Immature natural killer cell (primary cell): ENCODE results near the gene TMEM217. TPM values are rescaled to one million over a fixed set of nuclear protein-coding genes. Genes with fewer than 3 reads are reported as not detected.

Experiments
- DNase-seq, 3 donors: peaks; one replicate each; pipeline ENCODE4 v3.0.0; 2022; ENCODE audit warnings: mixed read lengths in 1 of 3
- H3K27ac Mint-ChIP-seq, 6 donors: one replicate each; pipeline ENCODE4 v1.8.0; 2020; ENCODE audit warnings: mixed read lengths in 6 of 6, mild to moderate bottlenecking in 5 of 6, inconsistent platforms in 4 of 6, moderate library complexity in 3 of 6
- H3K27me3 Mint-ChIP-seq, 3 donors: one replicate each; pipeline ENCODE4 v1.8.0; 2020 to 2021; ENCODE audit warnings: low read depth in 3 of 3, mild to moderate bottlenecking in 3 of 3, mixed read lengths in 3 of 3, moderate library complexity in 3 of 3, inconsistent platforms in 1 of 3
- H3K36me3 Mint-ChIP-seq, 3 donors: one replicate each; pipeline ENCODE4 v1.8.0; 2020; ENCODE audit warnings: mixed read lengths in 3 of 3, inconsistent platforms in 2 of 3, mild to moderate bottlenecking in 2 of 3
- H3K4me1 Mint-ChIP-seq, 2 donors: one replicate each; pipeline ENCODE4 v1.8.0; 2020; ENCODE audit warnings: inconsistent platforms in 2 of 2, mild to moderate bottlenecking in 2 of 2, mixed read lengths in 2 of 2, moderate library complexity in 1 of 2
- H3K4me3 Mint-ChIP-seq, 5 donors: one replicate each; pipeline ENCODE4 v1.8.0; 2020; ENCODE audit warnings: mild to moderate bottlenecking in 5 of 5, mixed read lengths in 5 of 5, inconsistent platforms in 3 of 5, moderate library complexity in 3 of 5
- H3K9me3 Mint-ChIP-seq, 6 donors: one replicate each; pipeline ENCODE4 v1.8.0; 2020; ENCODE audit warnings: mild to moderate bottlenecking in 6 of 6, mixed read lengths in 6 of 6, inconsistent platforms in 4 of 6, moderate library complexity in 3 of 6
- polyA plus RNA-seq, 3 donors: library from polyadenylated mRNA; unstranded; fragments of 300-500 nt; fragmentation: Illumina TruSeq; gene quantifications; one replicate each; pipeline ENCODE4 v1.2.3, GENCODE V29; 2021

The TMEM217 gene
- polyA plus RNA-seq, 3 donors from 2014 or later, result 0.23 to 0.32 TPM; not detected in 1

DNA sequence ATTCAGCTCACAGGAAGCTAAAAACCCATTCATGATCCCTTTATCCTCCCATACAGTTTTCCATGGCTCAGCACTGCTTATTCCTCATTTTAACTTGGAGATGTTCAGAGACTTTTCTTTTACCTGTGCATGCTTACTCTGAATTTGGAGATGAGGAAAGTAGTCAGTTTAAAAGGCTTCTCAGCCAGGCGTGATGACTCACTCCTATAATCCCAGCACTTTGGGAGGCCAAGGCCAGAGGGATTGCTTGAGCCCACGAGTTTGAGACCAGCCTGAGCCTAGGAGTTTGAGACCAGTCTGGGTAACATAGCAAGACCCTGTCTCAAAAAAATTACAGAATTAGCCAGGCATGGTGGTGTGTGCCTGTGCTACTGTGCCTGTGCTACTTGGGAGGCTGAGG is 30.3 kb upstream of the TMEM217 start:
- Mint-ChIP-seq H3K4me1 (peaks cover 12 to 22% of the 10 kb centered on the region in 2 donors), H3K36me3 (peaks cover 25 to 52% (median 25%) of the 10 kb centered on the region in 3 donors), H3K27me3 (no peaks in the 10 kb centered on the region), H3K27ac (no peak overlapping the region), H3K9me3 (no peaks in the 10 kb centered on the region), H3K4me3 (no peak overlapping the region)
- DNase-seq, result no peak

DNA sequence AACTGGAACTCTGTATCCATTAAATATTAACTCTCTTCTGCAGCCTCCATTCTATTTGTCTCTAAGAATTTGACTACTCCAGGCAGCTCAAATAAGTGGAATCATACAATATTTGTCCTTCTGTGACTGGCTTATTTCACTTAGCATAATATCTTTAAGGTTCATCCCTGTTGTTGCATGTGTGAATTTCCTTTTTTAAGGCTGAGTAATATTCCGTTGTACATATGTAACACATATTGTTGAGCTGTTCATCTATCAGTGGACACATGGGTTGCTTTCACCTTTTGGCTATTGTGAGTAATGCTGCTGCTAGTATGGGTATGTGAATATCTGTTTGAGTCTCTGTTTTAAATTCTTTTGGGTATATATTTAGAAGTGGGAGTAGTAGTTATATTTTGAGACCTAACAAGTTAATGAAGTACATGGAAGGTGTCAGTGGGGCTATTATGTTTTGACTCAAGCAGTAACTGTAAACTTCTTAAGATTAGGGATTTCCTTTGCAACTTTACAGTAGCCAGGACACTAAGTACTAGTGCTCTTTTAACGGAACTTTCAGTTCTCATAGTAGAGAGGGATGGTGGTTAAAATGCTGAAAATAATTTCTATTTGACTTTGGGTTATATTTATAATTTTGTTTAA is 29.7 kb upstream of the TMEM217 start:
- Mint-ChIP-seq H3K36me3 (peaks cover 24 to 55% (median 30%) of the 10 kb centered on the region in 3 donors), H3K27me3 (no peaks in the 10 kb centered on the region), H3K9me3 (no peaks in the 10 kb centered on the region), H3K4me1 (peaks cover 12 to 22% of the 10 kb centered on the region in 2 donors), H3K4me3 (no peak overlapping the region), H3K27ac (no peak overlapping the region)
- DNase-seq, result no peak

DNA sequence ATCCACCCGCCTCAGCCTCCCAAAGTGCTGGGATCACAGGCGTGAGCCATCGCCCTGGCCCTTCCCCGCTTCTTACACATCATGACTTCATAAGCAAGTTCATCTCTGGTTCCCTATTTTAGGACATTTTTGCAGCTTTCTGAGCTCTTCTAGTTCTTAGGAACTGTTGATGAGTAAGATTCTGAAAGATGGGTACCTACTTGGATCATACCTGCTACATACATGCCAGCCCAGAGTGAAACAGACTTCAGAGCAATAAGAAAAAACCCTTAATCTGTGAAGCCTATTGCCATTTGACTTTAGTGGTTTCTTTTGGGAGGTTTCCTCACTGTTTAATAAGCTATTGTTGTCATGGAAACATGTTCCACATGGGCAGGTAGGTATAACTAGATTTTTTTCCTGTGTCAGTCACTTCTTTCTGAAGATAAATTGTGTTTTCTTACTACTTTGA is 27.9 kb upstream of the TMEM217 start:
- DNase-seq, result no peak
- Mint-ChIP-seq H3K27me3 (no peaks in the 10 kb centered on the region), H3K27ac (no peak overlapping the region), H3K36me3 (peaks cover 20 to 45% (median 28%) of the 10 kb centered on the region in 3 donors), H3K9me3 (no peaks in the 10 kb centered on the region), H3K4me1 (peaks cover 12 to 15% of the 10 kb centered on the region in 2 donors), H3K4me3 (no peak overlapping the region)

GRCh38 chr6:37284781-37285180 is 26.8 kb upstream of the TMEM217 start:
- Mint-ChIP-seq H3K36me3 (peaks cover 22 to 44% (median 28%) of the 10 kb centered on the region in 3 donors), H3K4me3 (no peak overlapping the region), H3K27me3 (no peaks in the 10 kb centered on the region), H3K9me3 (no peaks in the 10 kb centered on the region), H3K4me1 (peaks cover 8 to 12% of the 10 kb centered on the region in 2 donors), H3K27ac (no peak overlapping the region)
- DNase-seq, result no peak

- H3K27ac Mint-ChIP-seq, result no peak overlapping the region
These were observed 25.8 kb upstream of the TMEM217 start for GRCh38 chr6:37283671-37284151.

GRCh38 chr6:37283268-37283667 is 25.3 kb upstream of the TMEM217 start:
- Mint-ChIP-seq H3K36me3 (peaks cover 21 to 47% (median 28%) of the 10 kb centered on the region in 3 donors), H3K4me1 (peaks cover 6 to 18% of the 10 kb centered on the region in 2 donors), H3K27ac (no peak overlapping the region), H3K4me3 (no peak overlapping the region), H3K27me3 (no peaks in the 10 kb centered on the region), H3K9me3 (no peaks in the 10 kb centered on the region)
- DNase-seq, result no peak

More at GRCh38 chr6:37283671-37284151, 25.8 kb upstream of the TMEM217 start:
- Mint-ChIP-seq H3K9me3 (no peaks in the 10 kb centered on the region), H3K36me3 (peaks cover 21 to 47% (median 28%) of the 10 kb centered on the region in 3 donors), H3K27me3 (no peaks in the 10 kb centered on the region), H3K4me1 (peaks cover 4 to 13% of the 10 kb centered on the region in 2 donors), H3K4me3 (no peak overlapping the region)
- DNase-seq, result no peak

DNA sequence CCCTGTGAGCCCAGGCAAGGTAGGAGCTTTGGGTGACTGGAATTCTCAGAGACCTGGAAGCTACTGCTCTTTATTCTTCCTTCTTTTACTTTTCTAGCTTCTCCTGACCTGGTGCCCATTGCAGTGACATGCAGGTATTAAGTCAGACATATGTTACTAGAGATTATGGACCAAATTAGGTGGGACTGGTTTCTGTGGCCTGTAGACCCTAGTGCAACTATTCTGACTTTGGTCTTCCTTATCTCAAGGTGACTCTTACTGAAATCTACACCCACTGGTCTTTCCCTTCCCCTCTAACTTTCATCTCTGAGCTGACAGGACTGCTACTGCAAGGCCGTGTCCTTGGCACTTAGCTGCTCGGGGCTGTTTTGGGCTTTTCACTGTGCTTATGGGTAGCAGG is 24.4 kb upstream of the TMEM217 start:
- Mint-ChIP-seq H3K4me1 (peaks cover 10 to 24% of the 10 kb centered on the region in 2 donors), H3K27ac (peak overlapping the region in 1 of 6 donors; percentile 49), H3K27me3 (no peaks in the 10 kb centered on the region), H3K4me3 (no peak overlapping the region), H3K36me3 (peaks cover 17 to 41% (median 22%) of the 10 kb centered on the region in 3 donors), H3K9me3 (no peaks in the 10 kb centered on the region)
- no peak for DNase-seq

DNA sequence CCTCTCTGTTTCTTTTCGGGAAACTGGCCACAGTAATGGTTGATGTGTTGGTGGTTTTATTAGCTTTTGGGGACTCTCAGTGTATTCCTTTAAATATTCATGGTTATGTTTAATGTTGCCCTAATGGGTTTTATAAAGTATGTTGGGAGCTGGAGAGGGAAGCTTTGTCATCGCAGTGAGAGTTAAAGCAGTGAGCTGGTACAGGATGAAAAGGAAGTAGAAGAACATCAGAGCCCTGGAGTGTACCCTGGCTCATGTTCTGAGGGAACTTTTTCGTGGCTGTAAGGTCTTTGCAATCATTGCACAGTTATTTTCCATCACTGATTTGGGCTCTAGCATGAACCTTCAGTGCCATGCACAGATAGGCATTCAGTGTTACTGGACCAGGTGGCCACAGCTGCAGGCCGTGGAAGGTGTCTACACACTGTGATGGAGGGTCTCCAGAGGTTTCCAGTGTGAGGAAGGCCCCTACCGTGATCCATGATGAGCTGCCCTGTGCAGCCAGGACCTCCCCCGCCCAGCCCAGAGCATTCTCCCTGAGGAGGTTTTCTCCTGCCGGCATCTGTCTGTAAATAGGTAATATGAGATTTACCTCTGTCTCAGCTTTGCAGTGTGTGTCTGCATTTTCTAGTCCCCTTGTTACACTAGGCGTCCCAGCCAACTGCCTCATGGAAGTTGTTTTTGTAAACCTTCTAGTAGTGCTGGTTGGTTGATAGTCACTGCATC is 22.4 kb upstream of the TMEM217 start:
- Mint-ChIP-seq H3K4me1 (peaks cover 18 to 40% of the 10 kb centered on the region in 2 donors), H3K27me3 (peaks cover 0 to 1% (median 0%) of the 10 kb centered on the region in 3 donors), H3K4me3 (no peak overlapping the region), H3K9me3 (no peaks in the 10 kb centered on the region), H3K36me3 (peaks cover 13 to 33% (median 13%) of the 10 kb centered on the region in 3 donors), H3K27ac (no peak overlapping the region)
- DNase-seq, result no peak

GRCh38 chr6:37279366-37280134 is 21.6 kb upstream of the TMEM217 start:
- H3K27me3 Mint-ChIP-seq, result peaks cover 0 to 1% (median 0%) of the 10 kb centered on the region in 3 donors
- H3K4me3 Mint-ChIP-seq, result no peak overlapping the region
- peaks cover 9 to 31% (median 13%) of the 10 kb centered on the region in 3 donors for H3K36me3 Mint-ChIP-seq
- no peaks in the 10 kb centered on the region for H3K9me3 Mint-ChIP-seq
- no peak for DNase-seq
- peaks cover 18 to 46% of the 10 kb centered on the region in 2 donors for H3K4me1 Mint-ChIP-seq
- H3K27ac Mint-ChIP-seq, result no peak overlapping the region

- no peaks in the 10 kb centered on the region for H3K9me3 Mint-ChIP-seq
- H3K4me3 Mint-ChIP-seq, result no peak overlapping the region
- no peak for DNase-seq
- peaks cover 0 to 1% (median 0%) of the 10 kb centered on the region in 3 donors for H3K27me3 Mint-ChIP-seq
- H3K36me3 Mint-ChIP-seq, result peaks cover 0 to 10% (median 4%) of the 10 kb centered on the region in 3 donors
- peak overlapping the region in 1 of 6 donors; percentile 68 for H3K27ac Mint-ChIP-seq
- H3K4me1 Mint-ChIP-seq, result peaks cover 36 to 68% of the 10 kb centered on the region in 2 donors
These were observed 19.1 kb upstream of the TMEM217 start for GRCh38 chr6:37277001-37277409.

- DNase-seq, result no peak
- peaks cover 36 to 68% of the 10 kb centered on the region in 2 donors for H3K4me1 Mint-ChIP-seq
- H3K4me3 Mint-ChIP-seq, result no peak overlapping the region
- H3K9me3 Mint-ChIP-seq, result no peaks in the 10 kb centered on the region
- H3K27me3 Mint-ChIP-seq, result peaks cover 0 to 1% (median 0%) of the 10 kb centered on the region in 3 donors
- peaks cover 0 to 13% (median 4%) of the 10 kb centered on the region in 3 donors for H3K36me3 Mint-ChIP-seq
- no peak overlapping the region for H3K27ac Mint-ChIP-seq
These were observed 17.4 kb upstream of the TMEM217 start for GRCh38 chr6:37275350-37275749.

DNA sequence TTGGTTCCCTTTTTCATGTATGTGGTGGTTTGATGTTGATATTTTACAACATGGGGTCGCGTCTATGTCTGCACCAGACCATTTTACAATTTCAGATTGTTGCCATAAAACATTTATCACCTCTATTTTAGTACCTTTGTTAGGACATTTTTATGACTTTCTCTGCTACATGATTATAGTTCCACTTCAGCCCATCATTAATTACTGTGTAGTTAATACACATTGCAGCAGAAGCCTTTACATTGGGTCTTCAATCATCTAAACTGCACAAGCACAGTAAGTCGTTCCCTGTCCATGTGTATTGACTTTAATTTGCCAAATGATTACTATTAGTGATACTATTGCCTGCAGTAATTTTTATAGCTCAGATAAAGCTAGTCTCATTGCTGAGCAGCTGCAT is 15.7 kb upstream of the TMEM217 start:
- Mint-ChIP-seq H3K27ac (no peak overlapping the region), H3K4me1 (peaks cover 32 to 55% of the 10 kb centered on the region in 2 donors)

DNA sequence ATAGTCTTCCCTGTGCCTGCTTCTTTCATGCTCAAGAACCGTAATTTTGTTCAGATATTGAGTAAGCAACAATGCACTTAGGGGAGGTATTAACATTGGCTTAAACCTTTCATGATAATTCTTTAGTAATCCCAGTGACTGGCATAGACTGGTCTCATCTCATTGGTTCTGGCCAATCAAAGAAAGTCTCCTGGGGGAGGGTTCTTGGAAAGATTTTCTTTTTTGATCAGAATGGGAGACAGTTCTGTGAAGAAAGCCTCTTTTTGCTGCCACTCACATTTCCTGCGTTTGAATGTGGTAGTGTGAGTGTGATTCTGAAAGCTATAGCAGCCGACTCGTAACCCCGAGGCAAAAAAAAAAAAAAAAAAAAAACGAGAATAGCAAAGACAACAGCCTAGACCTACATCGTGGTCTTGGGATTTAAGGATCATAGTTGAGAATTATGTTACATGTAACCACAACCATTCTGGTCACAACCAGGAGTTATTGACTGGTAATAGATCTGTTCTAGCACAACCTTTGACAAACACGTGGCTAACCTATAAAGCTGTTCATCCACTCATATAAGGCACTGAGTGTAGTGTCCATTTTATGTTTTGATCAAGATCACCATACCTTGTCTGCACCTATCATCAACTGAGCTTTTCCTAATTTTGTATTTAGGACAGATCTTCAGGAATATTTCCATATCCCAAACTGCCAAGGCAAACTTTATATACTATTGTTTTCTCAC is 15.1 kb upstream of the TMEM217 start:
- DNase-seq, result no peak
- H3K27me3 Mint-ChIP-seq, result peaks cover 0 to 3% (median 0%) of the 10 kb centered on the region in 3 donors
- H3K27ac Mint-ChIP-seq, result peak overlapping the region in 3 of 6 donors; percentile 46 to 54 (median 51)
- H3K9me3 Mint-ChIP-seq, result no peaks in the 10 kb centered on the region
- peak overlapping the region in 4 of 5 donors; percentile 26 to 65 (median 44) for H3K4me3 Mint-ChIP-seq
- H3K36me3 Mint-ChIP-seq, result peaks cover 0 to 13% (median 0%) of the 10 kb centered on the region in 3 donors
- peaks cover 28 to 48% of the 10 kb centered on the region in 2 donors for H3K4me1 Mint-ChIP-seq

More for the DNA sequence above, 15.7 kb upstream of the TMEM217 start:
- H3K36me3 Mint-ChIP-seq, result peaks cover 0 to 13% (median 0%) of the 10 kb centered on the region in 3 donors
- H3K27me3 Mint-ChIP-seq, result peaks cover 0 to 1% (median 0%) of the 10 kb centered on the region in 3 donors
- peak overlapping the region in 1 of 5 donors; percentile 65 for H3K4me3 Mint-ChIP-seq
- no peaks in the 10 kb centered on the region for H3K9me3 Mint-ChIP-seq
- DNase-seq, result no peak
